ENCODE results near the gene JOSD1. TPM values are rescaled to one million over a fixed set of nuclear protein-coding genes. Genes with fewer than 3 reads are reported as not detected.

The JOSD1 gene
- total RNA-seq, result 10 to 100 TPM; 48.9 to 54.3 TPM

GRCh38 chr22:38700789-38701628, at the start of gene JOSD1:
Gene JOSD1 (minus strand): TSS chr22:38700943. CDS start chr22:38699987, 956 bp downstream.
- Mint-ChIP-seq H3K27me3 (ENCODE audit: low read depth) (no peaks in the 10 kb centered on the region), H3K4me3 (peak within 1 kb of the TSS; percentile 91), H3K36me3 (ENCODE audit: low read depth) (peaks cover 23% of the 10 kb centered on the region), H3K27ac (peak within 1 kb of the TSS; percentile 93), H3K4me1 (ENCODE audit: low read depth) (peaks cover 55% of the 10 kb centered on the region), H3K9me3 (no peaks in the 10 kb centered on the region)
- peak; percentile 97 for DNase-seq
- CTCF ChIA-PET, result no interaction called here
- intact Hi-C loops (cut with micrococcal nuclease), result loop anchor here (10.0 kb wide), 2 partner anchors 284 to 306 kb away; partner anchors contain the start of gene APOBEC3B

GRCh38 chr22:38750104-38750503, 49.4 kb upstream of the JOSD1 start:
- intact Hi-C loops (cut with micrococcal nuclease), result loop anchor here (10.0 kb wide), 1 partner anchor 545 kb away; the partner anchor contains the start of gene MAFF
- Mint-ChIP-seq H3K36me3 (ENCODE audit: low read depth) (peaks cover 46% of the 10 kb centered on the region), H3K4me3 (no peak overlapping the region), H3K27ac (peak overlapping the region; percentile 7), H3K4me1 (ENCODE audit: low read depth) (peaks cover 42% of the 10 kb centered on the region), H3K27me3 (ENCODE audit: low read depth) (no peaks in the 10 kb centered on the region), H3K9me3 (no peaks in the 10 kb centered on the region)
- CTCF ChIA-PET, result no interaction called here
- no peak for DNase-seq

- H3K4me1 Mint-ChIP-seq (ENCODE audit: low read depth), result peaks cover 39% of the 10 kb centered on the region
- peaks cover 56% of the 10 kb centered on the region for H3K36me3 Mint-ChIP-seq (ENCODE audit: low read depth)
- no peaks in the 10 kb centered on the region for H3K9me3 Mint-ChIP-seq
- H3K27ac Mint-ChIP-seq, result peak overlapping the region; percentile 82
- no peak for DNase-seq
- CTCF ChIA-PET, result interaction anchor here (1.2 to 3.6 kb wide), 3 partner anchors 17 to 24 kb away, joined by 4 to 9 read pairs (median 6); no protein-coding TSS in a partner anchor
- no peak overlapping the region for H3K4me3 Mint-ChIP-seq
- no peaks in the 10 kb centered on the region for H3K27me3 Mint-ChIP-seq (ENCODE audit: low read depth)
- intact Hi-C loops (cut with micrococcal nuclease), result no loop called here
Measured at GRCh38 chr22:38748487-38749136, 47.9 kb upstream of the JOSD1 start.

GRCh38 chr22:38745676-38746460, 45.1 kb upstream of the JOSD1 start:
- DNase-seq, result no peak
- CTCF ChIA-PET, result interaction anchor here (0.9 to 3.6 kb wide), 3 partner anchors 13 to 23 kb away, joined by 3 to 14 read pairs (median 9); no protein-coding TSS in a partner anchor
- peak overlapping the region; percentile 53 for H3K27ac Mint-ChIP-seq
- H3K9me3 Mint-ChIP-seq, result no peaks in the 10 kb centered on the region
- H3K4me1 Mint-ChIP-seq (ENCODE audit: low read depth), result peaks cover 19% of the 10 kb centered on the region
- no peaks in the 10 kb centered on the region for H3K27me3 Mint-ChIP-seq (ENCODE audit: low read depth)
- no peak overlapping the region for H3K4me3 Mint-ChIP-seq
- intact Hi-C loops (cut with micrococcal nuclease), result no loop called here
- peaks cover 57% of the 10 kb centered on the region for H3K36me3 Mint-ChIP-seq (ENCODE audit: low read depth)

GRCh38 chr22:38744981-38745380, 44.2 kb upstream of the JOSD1 start:
- Mint-ChIP-seq H3K9me3 (no peaks in the 10 kb centered on the region), H3K27ac (peak overlapping the region; percentile 41), H3K36me3 (ENCODE audit: low read depth) (peaks cover 56% of the 10 kb centered on the region), H3K4me1 (ENCODE audit: low read depth) (peaks cover 12% of the 10 kb centered on the region), H3K4me3 (no peak overlapping the region), H3K27me3 (ENCODE audit: low read depth) (no peaks in the 10 kb centered on the region)
- CTCF ChIA-PET, result interaction anchor here (0.9 to 2.9 kb wide), 2 partner anchors 12 to 24 kb away, joined by 3 to 14 read pairs; no protein-coding TSS in a partner anchor
- intact Hi-C loops (cut with micrococcal nuclease), result no loop called here
- DNase-seq, result no peak

- no peak for DNase-seq
- peaks cover 50% of the 10 kb centered on the region for H3K36me3 Mint-ChIP-seq (ENCODE audit: low read depth)
- no peaks in the 10 kb centered on the region for H3K9me3 Mint-ChIP-seq
- intact Hi-C loops (cut with micrococcal nuclease), result no loop called here
- H3K27ac Mint-ChIP-seq, result no peak overlapping the region
- no peaks in the 10 kb centered on the region for H3K27me3 Mint-ChIP-seq (ENCODE audit: low read depth)
- peaks cover 16% of the 10 kb centered on the region for H3K4me1 Mint-ChIP-seq (ENCODE audit: low read depth)
- CTCF ChIA-PET, result interaction anchor here (0.8 to 1.5 kb wide), 3 partner anchors 8 to 27 kb away, joined by 4 to 5 read pairs (median 4); no protein-coding TSS in a partner anchor
- H3K4me3 Mint-ChIP-seq, result no peak overlapping the region
Measured at GRCh38 chr22:38742176-38742942, 41.6 kb upstream of the JOSD1 start.

- Mint-ChIP-seq H3K36me3 (ENCODE audit: low read depth) (peaks cover 55% of the 10 kb centered on the region), H3K27me3 (ENCODE audit: low read depth) (no peaks in the 10 kb centered on the region), H3K4me3 (no peak overlapping the region), H3K27ac (peak overlapping the region; percentile 63), H3K9me3 (no peaks in the 10 kb centered on the region), H3K4me1 (ENCODE audit: low read depth) (peaks cover 22% of the 10 kb centered on the region)
- DNase-seq, result no peak
- intact Hi-C loops (cut with micrococcal nuclease), result no loop called here
- CTCF ChIA-PET, result no interaction called here
Measured at GRCh38 chr22:38741576-38741975, 40.8 kb upstream of the JOSD1 start.

GRCh38 chr22:38741166-38741565, 40.4 kb upstream of the JOSD1 start:
- CTCF ChIA-PET, result interaction anchor here (1.4 kb wide), 1 partner anchor 16 kb away, joined by 3 read pairs; no protein-coding TSS in a partner anchor
- intact Hi-C loops (cut with micrococcal nuclease), result no loop called here
- H3K27me3 Mint-ChIP-seq (ENCODE audit: low read depth), result no peaks in the 10 kb centered on the region
- no peaks in the 10 kb centered on the region for H3K9me3 Mint-ChIP-seq
- H3K36me3 Mint-ChIP-seq (ENCODE audit: low read depth), result peaks cover 55% of the 10 kb centered on the region
- peaks cover 22% of the 10 kb centered on the region for H3K4me1 Mint-ChIP-seq (ENCODE audit: low read depth)
- peak overlapping the region; percentile 63 for H3K27ac Mint-ChIP-seq
- H3K4me3 Mint-ChIP-seq, result no peak overlapping the region
- DNase-seq, result no peak

- intact Hi-C loops (cut with micrococcal nuclease), result no loop called here
- Mint-ChIP-seq H3K36me3 (ENCODE audit: low read depth) (peaks cover 54% of the 10 kb centered on the region), H3K27ac (peak overlapping the region; percentile 63), H3K4me1 (ENCODE audit: low read depth) (peaks cover 26% of the 10 kb centered on the region), H3K9me3 (no peaks in the 10 kb centered on the region), H3K27me3 (ENCODE audit: low read depth) (no peaks in the 10 kb centered on the region), H3K4me3 (no peak overlapping the region)
- CTCF ChIA-PET, result interaction anchor here (1.4 kb wide), 1 partner anchor 15 kb away, joined by 3 read pairs; no protein-coding TSS in a partner anchor
- no peak for DNase-seq
Measured at GRCh38 chr22:38740754-38741153, 40.0 kb upstream of the JOSD1 start.

- intact Hi-C loops (cut with micrococcal nuclease), result no loop called here
- CTCF ChIA-PET, result interaction anchor here (0.6 to 1.4 kb wide), 3 partner anchors 15 to 67 kb away, joined by 3 to 5 read pairs (median 3); no protein-coding TSS in a partner anchor
Measured at GRCh38 chr22:38740116-38740723, 39.5 kb upstream of the JOSD1 start.

More at GRCh38 chr22:38740116-38740723, 39.5 kb upstream of the JOSD1 start:
- Mint-ChIP-seq H3K36me3 (ENCODE audit: low read depth) (peaks cover 49% of the 10 kb centered on the region), H3K27ac (peak overlapping the region; percentile 8), H3K4me3 (no peak overlapping the region), H3K9me3 (no peaks in the 10 kb centered on the region), H3K27me3 (ENCODE audit: low read depth) (no peaks in the 10 kb centered on the region), H3K4me1 (ENCODE audit: low read depth) (peaks cover 30% of the 10 kb centered on the region)
- no peak for DNase-seq

Data from activated naive CD4-positive, alpha-beta T cell treated with anti-CD3 and anti-CD28 coated beads for 36 hours (primary cell).